SK-N-SH (cell line): Measurements from ENCODE around the gene GALR2.

ENCODE experiments used
- CHD2 ChIP-seq: fragments of 150-350 bp; IDR thresholded peaks from 2 replicates; pipeline ENCODE4 v1.6.1; 2018; ENCODE audit warnings: low read length; ENCODE audit not compliant: partially characterized antibody
- FOXM1 ChIP-seq: IDR thresholded peaks from 2 replicates; pipeline ENCODE4 v1.4.0; 2012; ENCODE audit warnings: low read depth, mild to moderate bottlenecking
- GATA2 ChIP-seq: sonication (generic); formaldehyde crosslinking; IDR thresholded peaks from 2 replicates; pipeline ENCODE4 v1.5.0; 2020; ENCODE audit warnings: mild to moderate bottlenecking, missing genetic modification reagents
- MAX ChIP-seq: IDR thresholded peaks from 2 replicates; pipeline ENCODE4 v1.4.0; 2012; ENCODE audit warnings: low read depth
- MXI1 ChIP-seq: IDR thresholded peaks from 2 replicates; pipeline ENCODE4 v1.6.1; 2012; ENCODE audit warnings: mild to moderate bottlenecking, low read depth, low read length, improper control_type of control experiment
- REST ChIP-seq: IDR thresholded peaks from 2 replicates; pipeline ENCODE4 v1.6.1; 2012; ENCODE audit warnings: mild to moderate bottlenecking, low read depth, low read length, moderate library complexity
- RFX5 ChIP-seq: IDR thresholded peaks from 2 replicates; pipeline ENCODE4 v1.6.1; 2012; ENCODE audit warnings: mild to moderate bottlenecking, improper control_type of control experiment, low read length
- TF ChIP-seq, protein P1 (sequence below): fragments of 200-600 bp; sonication (generic); IDR thresholded peaks from 2 replicates; pipeline ENCODE4 v1.6.1; 2017; ENCODE audit warnings: antibody characterized with exemption, mild to moderate bottlenecking, moderate library complexity
- TF ChIP-seq, protein P2 (sequence below): IDR thresholded peaks from 2 replicates; pipeline ENCODE4 v1.4.0; 2012; ENCODE audit warnings: low read depth, borderline replicate concordance

- TF ChIP-seq, protein P1, sequence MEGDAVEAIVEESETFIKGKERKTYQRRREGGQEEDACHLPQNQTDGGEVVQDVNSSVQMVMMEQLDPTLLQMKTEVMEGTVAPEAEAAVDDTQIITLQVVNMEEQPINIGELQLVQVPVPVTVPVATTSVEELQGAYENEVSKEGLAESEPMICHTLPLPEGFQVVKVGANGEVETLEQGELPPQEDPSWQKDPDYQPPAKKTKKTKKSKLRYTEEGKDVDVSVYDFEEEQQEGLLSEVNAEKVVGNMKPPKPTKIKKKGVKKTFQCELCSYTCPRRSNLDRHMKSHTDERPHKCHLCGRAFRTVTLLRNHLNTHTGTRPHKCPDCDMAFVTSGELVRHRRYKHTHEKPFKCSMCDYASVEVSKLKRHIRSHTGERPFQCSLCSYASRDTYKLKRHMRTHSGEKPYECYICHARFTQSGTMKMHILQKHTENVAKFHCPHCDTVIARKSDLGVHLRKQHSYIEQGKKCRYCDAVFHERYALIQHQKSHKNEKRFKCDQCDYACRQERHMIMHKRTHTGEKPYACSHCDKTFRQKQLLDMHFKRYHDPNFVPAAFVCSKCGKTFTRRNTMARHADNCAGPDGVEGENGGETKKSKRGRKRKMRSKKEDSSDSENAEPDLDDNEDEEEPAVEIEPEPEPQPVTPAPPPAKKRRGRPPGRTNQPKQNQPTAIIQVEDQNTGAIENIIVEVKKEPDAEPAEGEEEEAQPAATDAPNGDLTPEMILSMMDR = no peak
- TF ChIP-seq FOXM1 = no peak
- TF ChIP-seq, protein P2, sequence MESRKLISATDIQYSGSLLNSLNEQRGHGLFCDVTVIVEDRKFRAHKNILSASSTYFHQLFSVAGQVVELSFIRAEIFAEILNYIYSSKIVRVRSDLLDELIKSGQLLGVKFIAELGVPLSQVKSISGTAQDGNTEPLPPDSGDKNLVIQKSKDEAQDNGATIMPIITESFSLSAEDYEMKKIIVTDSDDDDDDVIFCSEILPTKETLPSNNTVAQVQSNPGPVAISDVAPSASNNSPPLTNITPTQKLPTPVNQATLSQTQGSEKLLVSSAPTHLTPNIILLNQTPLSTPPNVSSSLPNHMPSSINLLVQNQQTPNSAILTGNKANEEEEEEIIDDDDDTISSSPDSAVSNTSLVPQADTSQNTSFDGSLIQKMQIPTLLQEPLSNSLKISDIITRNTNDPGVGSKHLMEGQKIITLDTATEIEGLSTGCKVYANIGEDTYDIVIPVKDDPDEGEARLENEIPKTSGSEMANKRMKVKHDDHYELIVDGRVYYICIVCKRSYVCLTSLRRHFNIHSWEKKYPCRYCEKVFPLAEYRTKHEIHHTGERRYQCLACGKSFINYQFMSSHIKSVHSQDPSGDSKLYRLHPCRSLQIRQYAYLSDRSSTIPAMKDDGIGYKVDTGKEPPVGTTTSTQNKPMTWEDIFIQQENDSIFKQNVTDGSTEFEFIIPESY = no peak
- TF ChIP-seq RFX5 = no peak
- no peak for TF ChIP-seq MAX
- no peak for TF ChIP-seq CHD2
- TF ChIP-seq MXI1 = no peak
- TF ChIP-seq GATA2 (CRISPR knock-in tag) = no peak
- TF ChIP-seq REST = no peak
Observed at GRCh38 chr17:76063875-76064546, 10.6 kb upstream of the GALR2 start.
